Right atrium auricular region (tissue), 2 donors: ENCODE results near the gene ARFIP1. TPM values are rescaled to one million over a fixed set of nuclear protein-coding genes. Genes with fewer than 3 reads are reported as not detected.
"Not testable (repeated sequence)": the region's sequence is repeated elsewhere in the genome, so short reads cannot be mapped to it uniquely, and the experiment has no call there.

Source experiments
- DNase-seq: peaks from one replicate; pipeline ENCODE4 v3.0.0-alpha.2; 2019; ENCODE audit warnings: low spot score
- H3K27ac ChIP-seq, 2 donors: fragments of 200-600 bp; sonication (generic); 1 replicate in 1 of 2; 2 replicates in 1 of 2; pipeline ENCODE4 v1.5.1; 2016 to 2019
- H3K27me3 ChIP-seq, 2 donors: fragments of 200-600 bp; sonication (generic); one replicate each; pipeline versions ENCODE4 v1.5.1 to v1.6.0; 2017 to 2019
- H3K36me3 ChIP-seq: fragments of 200-600 bp; sonication (generic); one replicate; pipeline ENCODE4 v1.5.1; 2016
- H3K4me1 ChIP-seq, 2 donors: fragments of 200-600 bp; sonication (generic); one replicate each; pipeline versions ENCODE4 v1.5.1 to v1.6.0; 2017 to 2019
- H3K4me3 ChIP-seq, 2 donors: fragments of 200-600 bp; sonication (generic); 1 replicate in 1 of 2; 2 replicates in 1 of 2; pipeline ENCODE4 v1.5.1; 2017 to 2019; ENCODE audit warnings: mild to moderate bottlenecking in 1 of 2, moderate library complexity in 1 of 2
- H3K9me3 ChIP-seq, 2 donors: fragments of 200-600 bp; sonication (generic); one replicate each; pipeline ENCODE4 v1.5.1; 2019
- total RNA-seq, 2 donors: library from RNA; depleted of rRNA; stranded (reverse); fragments of >200 nt; gene quantifications; one replicate each; pipeline ENCODE4 v1.1.0, GENCODE V29; 2016
- TF ChIP-seq, protein P1 (sequence below), 2 donors: fragments of 200-600 bp; sonication (generic); IDR thresholded peaks; one replicate each; pipeline ENCODE4 v1.5.1; 2019; ENCODE audit warnings: antibody characterized with exemption in 2 of 2

ARFIP1 gene
- total RNA-seq, 2 donors from 2014 or later, result 10.9 to 12.4 TPM

DNA sequence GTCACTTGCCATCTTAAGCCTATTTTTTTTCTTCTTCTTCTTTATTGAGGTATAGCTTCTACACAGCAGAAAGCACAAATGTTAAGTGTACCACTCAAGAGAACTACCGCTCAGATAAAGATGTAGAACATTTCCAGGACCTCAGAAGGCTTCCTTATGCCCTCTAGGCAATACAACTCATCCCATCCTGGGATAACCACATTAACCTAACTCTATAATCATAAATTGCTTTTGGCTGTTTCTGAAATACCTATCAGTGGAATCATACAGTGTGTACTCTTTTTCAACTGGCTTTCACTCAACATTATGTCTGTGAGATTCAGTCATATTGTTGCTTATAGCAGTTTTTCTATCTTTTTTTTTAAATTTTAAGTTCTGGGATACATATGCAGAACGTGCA, 51.7 kb downstream of the ARFIP1 start:
- H3K36me3 ChIP-seq, result peaks cover 5% of the 10 kb centered on the region
- no peak overlapping the region for H3K27ac ChIP-seq
- TF ChIP-seq, protein P1, sequence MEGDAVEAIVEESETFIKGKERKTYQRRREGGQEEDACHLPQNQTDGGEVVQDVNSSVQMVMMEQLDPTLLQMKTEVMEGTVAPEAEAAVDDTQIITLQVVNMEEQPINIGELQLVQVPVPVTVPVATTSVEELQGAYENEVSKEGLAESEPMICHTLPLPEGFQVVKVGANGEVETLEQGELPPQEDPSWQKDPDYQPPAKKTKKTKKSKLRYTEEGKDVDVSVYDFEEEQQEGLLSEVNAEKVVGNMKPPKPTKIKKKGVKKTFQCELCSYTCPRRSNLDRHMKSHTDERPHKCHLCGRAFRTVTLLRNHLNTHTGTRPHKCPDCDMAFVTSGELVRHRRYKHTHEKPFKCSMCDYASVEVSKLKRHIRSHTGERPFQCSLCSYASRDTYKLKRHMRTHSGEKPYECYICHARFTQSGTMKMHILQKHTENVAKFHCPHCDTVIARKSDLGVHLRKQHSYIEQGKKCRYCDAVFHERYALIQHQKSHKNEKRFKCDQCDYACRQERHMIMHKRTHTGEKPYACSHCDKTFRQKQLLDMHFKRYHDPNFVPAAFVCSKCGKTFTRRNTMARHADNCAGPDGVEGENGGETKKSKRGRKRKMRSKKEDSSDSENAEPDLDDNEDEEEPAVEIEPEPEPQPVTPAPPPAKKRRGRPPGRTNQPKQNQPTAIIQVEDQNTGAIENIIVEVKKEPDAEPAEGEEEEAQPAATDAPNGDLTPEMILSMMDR (IDR thresholded peaks at IDR 0.05), result no peak

DNA sequence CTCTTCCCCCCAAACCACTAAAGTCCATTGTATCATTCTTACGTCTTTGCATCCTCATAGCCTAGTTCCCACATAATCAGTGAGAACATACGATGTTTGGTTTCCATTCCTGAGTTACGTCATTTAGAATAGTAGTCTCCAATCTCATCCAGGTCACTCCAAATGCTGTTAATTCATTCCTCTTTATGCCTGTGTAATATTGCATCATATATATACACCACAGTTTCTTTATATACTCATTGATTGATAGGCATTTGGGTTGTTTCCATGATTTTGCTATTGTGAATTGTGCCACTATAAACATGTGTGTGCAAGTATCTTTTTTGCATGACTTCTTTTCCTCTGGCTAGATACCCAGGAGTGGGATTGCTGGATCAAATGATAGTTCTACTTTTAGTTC, 57.2 kb downstream of the ARFIP1 start:
- Histone ChIP-seq H3K9me3 (peaks cover 0 to 5% of the 10 kb centered on the region in 2 donors), H3K4me3 (no peak overlapping the region), H3K4me1 (no peaks in the 10 kb centered on the region), H3K27me3 (no peaks in the 10 kb centered on the region), H3K36me3 (no peaks in the 10 kb centered on the region), H3K27ac (no peak overlapping the region)
- TF ChIP-seq, protein P1 (IDR thresholded peaks at IDR 0.05), result no peak
- no peak for DNase-seq

More for the DNA sequence above, 51.7 kb downstream of the ARFIP1 start:
- peaks cover 0 to 4% of the 10 kb centered on the region in 2 donors for H3K9me3 ChIP-seq
- H3K27me3 ChIP-seq, result no peaks in the 10 kb centered on the region
- H3K4me1 ChIP-seq, result no peaks in the 10 kb centered on the region
- no peak for DNase-seq
- H3K4me3 ChIP-seq, result no peak overlapping the region

DNA sequence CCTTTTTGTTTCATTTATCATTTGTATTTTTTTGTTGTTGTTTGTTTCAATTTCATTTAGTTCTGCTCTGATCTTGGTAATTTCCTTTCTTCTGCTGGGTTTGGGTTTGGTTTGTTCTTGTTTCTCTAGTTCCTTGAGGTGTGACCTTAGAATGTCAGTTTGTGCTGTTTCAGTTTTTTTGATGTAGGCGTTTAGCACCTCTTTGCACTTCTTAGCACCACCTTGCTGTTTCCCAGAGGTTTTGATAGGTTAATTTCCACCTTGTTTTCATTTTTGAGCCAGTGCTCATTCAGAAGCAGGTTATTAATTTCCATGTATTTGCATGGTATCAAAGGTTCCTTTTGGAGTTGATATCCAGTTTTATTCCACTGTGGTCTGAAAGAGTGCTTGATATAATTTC, 60.0 kb downstream of the ARFIP1 start:
- not testable (repeated sequence) for H3K36me3 ChIP-seq, H3K4me1 ChIP-seq, DNase-seq, H3K27ac ChIP-seq, H3K27me3 ChIP-seq, H3K4me3 ChIP-seq, H3K9me3 ChIP-seq

DNA sequence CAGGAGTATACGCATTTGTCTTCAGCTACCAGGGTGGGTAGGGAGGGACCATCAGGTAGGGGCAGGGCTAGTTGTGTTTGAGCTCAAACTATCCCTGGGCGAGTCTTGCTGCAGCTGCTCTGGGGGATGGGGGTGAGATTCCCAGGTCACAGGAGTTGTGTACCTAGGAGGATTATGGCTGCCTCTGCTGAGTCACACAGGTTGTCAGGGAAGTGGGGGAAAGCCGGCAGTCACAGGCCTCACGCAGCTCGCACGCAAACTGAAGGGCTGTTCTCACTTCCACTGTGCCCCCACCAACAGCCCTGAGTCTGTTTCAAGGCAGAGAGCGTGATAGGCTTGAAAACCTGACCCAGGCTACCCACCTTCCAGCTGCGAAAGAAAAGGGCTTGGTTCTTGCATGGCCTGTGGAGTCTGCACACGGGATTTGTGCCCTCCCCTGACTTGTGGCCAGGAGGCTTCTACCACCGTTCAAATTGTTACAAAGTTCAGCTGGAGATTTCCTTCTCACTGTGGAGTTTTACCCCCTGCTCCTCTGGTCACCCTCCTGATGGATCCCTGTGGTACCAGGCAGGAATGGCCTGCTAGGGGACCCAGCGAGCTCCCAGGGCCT, 63.8 kb downstream of the ARFIP1 start:
- no peak for DNase-seq
- Histone ChIP-seq H3K4me1 (no peaks in the 10 kb centered on the region), H3K27ac (no peak overlapping the region), H3K27me3 (no peaks in the 10 kb centered on the region), H3K9me3 (peaks cover 0 to 8% of the 10 kb centered on the region in 2 donors), H3K36me3 (no peaks in the 10 kb centered on the region), H3K4me3 (no peak overlapping the region)
- TF ChIP-seq, protein P1 (IDR thresholded peaks at IDR 0.05), result no peak

DNA sequence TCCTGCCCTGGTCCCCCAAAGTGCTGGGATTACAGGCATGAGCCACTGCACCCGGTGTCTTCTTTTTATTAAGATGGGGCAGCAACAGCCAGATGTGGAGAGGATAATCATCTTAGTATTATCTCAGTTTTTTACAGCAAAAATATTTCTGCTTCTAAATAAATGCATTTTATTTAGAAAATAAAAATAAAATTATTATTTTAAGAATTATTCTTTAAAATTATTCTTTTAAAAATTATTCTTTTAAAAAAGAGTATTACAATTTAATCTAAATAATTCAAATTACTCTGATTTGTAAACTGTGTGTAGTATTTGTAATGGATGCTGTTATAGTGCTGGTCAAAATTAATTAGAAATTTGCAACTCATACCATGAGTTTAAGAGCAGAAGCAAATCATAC, 67.6 kb downstream of the ARFIP1 start:
- Histone ChIP-seq H3K36me3 (no peaks in the 10 kb centered on the region), H3K4me3 (no peak overlapping the region), H3K27ac (no peak overlapping the region), H3K27me3 (no peaks in the 10 kb centered on the region), H3K9me3 (no peaks in the 10 kb centered on the region), H3K4me1 (peaks cover 0 to 18% of the 10 kb centered on the region in 2 donors)
- no peak for DNase-seq
- TF ChIP-seq, protein P1 (IDR thresholded peaks at IDR 0.05), result no peak

DNA sequence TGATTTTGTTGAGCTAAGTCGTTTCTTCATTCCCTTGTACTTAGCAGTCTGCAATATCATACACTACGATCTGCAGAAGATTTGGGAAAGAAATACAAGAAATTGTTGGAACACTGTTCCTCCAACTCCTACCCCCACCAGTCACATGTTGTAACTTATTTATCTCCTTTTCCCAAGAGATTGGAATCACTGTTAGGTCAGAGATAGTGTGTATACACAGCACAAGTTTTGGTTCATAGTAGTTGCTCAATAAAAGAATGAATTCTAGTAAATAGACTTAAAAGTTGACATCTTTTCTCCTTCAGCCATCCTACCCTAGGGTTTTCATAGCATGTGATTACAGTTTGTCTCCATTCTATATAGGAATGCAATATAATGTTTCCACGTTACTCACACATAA, 68.8 kb downstream of the ARFIP1 start:
- peaks cover 0 to 18% of the 10 kb centered on the region in 2 donors for H3K4me1 ChIP-seq
- no peak overlapping the region for H3K4me3 ChIP-seq
- DNase-seq, result no peak
- TF ChIP-seq, protein P1 (IDR thresholded peaks at IDR 0.05), result no peak
- H3K27me3 ChIP-seq, result no peaks in the 10 kb centered on the region
- no peaks in the 10 kb centered on the region for H3K36me3 ChIP-seq
- peaks cover 5 to 11% of the 10 kb centered on the region in 2 donors for H3K9me3 ChIP-seq
- no peak overlapping the region for H3K27ac ChIP-seq
